Endometrial microvascular endothelial cells (primary cell): ENCODE measurements around the gene SPA17. TPM values are rescaled to one million over a fixed set of nuclear protein-coding genes. Genes with fewer than 3 reads are reported as not detected.

Experiments used
- in situ Hi-C: cut with HindIII; loops from 2 replicates; pipeline ENCODE4 v1.10.0; 2017; ENCODE audit warnings: low sequenced_read_pairs, low pct_unique_long_range_greater_than_20kb; ENCODE audit errors: inconsistent ontology term
- total RNA-seq: library from RNA; depleted of rRNA; stranded (reverse); fragments of >200 nt; gene quantifications from one replicate; pipeline ENCODE4 v1.2.3, GENCODE V29; 2015; ENCODE audit errors: inconsistent ontology term

Gene SPA17
- total RNA-seq: 16.8 TPM

DNA sequence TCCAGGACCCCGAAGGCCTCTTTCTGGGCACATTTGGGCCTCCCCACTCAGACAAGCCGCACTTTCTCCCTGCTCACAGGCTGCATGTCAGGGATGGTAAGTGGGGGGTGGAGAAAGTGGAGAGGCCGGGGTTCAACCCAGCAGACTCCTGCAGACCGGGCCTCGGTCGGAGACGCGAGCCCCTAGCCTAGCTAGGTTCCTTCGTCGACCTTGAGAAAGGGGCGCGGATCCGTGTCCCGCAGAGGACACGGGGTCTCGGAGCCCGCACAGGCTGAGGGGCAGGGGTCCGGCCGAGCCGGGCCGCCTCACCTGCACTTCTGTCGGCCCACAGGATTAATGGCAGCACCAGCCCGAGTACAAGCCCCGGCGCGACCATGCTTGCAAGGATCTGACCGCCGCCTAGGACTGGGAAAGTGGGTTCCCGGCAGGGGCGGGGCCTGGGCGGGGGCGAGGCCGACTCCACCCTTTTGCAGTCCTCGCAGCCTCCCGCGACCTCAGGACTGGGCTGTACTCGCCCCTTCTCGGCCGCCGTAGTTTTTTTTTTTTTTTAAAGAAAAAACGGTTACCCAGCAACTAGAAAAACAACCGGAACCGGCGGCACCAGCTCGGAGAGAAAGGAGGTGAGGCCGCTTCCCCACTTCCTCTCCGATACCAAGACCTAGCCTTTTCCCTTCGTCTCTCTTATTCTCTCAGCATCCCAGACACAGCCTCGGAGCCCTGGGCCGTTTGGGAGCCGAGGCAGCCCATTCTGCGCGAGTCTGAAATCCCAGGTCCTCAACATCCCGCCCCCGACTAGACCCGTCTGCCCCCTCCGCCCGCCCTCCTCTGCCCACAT lies at the start of gene SPA17, which contains the start of gene SIAE:
TSS of gene SPA17 (plus strand) at position 572 of the 835 bp plus-strand sequence. CDS start 1,361 bp downstream, outside the sequence.
TSS of gene SIAE (minus strand) at position 407 of the 835 bp plus-strand sequence. CDS start at position 376, 31 bp downstream.
- in situ Hi-C loops: no loop called here

DNA sequence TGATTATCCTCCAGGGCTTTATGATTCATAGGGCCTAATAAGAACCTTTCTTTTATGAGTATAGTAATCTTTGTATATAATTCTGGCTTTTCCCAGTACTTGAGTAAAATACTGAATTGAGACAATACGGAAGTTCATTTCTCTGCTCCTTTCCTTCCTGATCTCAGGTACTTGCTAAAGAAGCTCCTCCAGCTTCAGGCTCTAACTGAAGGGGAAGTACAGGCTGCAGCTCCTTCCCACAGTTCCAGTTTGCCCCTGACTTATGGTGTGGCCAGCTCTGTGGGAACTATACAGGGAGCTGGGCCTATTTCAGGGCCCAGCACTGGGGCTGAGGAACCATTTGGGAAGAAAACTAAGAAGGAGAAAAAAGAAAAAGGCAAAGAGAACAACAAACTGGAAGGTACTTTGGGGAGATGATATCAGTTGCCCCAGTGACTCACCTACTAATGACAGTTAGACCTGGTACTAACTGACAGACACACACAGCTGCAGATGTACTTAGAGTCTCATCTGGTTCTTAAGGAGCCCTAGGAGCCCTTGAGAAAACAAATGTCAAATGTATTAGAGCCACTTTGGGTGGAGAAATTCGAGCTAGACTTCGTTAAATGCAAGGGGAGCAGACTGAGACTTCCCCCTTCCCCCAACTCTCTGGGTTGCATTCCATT lies 48.1 kb upstream of the SPA17 start:
- in situ Hi-C loops: no loop called here

DNA sequence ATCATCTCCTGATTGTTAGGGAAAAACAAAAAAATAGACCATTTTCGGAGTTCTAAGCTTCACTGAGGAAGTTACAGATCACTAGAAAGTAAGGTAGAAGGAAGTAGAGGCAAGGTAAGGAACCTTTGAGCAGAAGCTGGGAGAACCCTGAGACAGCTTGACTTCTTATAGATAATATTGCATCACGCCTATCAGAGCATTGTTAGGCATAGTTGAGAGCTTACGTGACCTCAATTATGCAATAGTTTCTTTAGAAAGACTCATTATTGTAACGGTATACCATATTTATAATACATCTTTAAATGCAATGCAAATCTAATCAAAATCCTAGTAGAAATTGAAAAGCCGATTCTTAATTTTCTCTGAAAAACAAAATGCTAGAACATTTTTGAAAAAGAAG lies 46.2 kb upstream of the SPA17 start:
- in situ Hi-C loops: no loop called here

DNA sequence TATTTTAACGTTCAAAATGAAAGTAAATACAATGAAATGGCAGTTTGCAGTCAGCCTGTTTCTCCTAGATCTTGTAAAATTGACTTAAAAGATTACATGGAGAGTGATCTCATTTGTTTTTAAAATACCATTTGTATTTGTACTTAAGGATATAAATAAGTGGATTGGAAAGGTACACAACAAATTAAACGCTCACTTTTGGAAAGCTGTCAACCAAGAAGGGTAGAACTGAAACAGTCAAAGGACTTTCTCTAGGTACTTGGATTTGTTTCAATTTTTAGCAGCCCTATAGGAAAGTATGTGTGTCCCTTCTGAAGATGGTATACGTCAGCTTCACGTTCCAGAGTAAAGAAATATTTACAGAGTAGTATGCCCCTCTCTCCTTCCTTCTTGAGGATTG lies 43.7 kb upstream of the SPA17 start:
- in situ Hi-C loops: no loop called here

DNA sequence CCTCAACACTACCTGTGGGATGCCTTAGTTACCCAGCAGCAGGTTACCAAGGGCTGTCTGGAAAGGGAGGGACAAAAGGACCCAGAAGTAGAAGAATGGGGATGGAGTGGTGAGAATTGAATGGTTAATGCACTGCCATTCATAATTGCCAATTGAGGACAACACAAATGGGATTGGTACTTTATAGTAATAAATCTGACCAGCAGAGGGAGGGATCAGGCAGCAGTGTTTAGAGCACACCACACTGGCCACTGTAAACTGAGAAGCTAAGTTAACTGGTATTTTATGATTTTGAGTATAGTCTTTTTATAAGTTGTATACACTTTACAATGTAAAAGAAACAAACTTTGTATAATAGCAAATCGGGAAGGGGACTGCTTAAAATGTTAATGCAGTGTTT lies 40.3 kb upstream of the SPA17 start:
- in situ Hi-C loops: no loop called here

DNA sequence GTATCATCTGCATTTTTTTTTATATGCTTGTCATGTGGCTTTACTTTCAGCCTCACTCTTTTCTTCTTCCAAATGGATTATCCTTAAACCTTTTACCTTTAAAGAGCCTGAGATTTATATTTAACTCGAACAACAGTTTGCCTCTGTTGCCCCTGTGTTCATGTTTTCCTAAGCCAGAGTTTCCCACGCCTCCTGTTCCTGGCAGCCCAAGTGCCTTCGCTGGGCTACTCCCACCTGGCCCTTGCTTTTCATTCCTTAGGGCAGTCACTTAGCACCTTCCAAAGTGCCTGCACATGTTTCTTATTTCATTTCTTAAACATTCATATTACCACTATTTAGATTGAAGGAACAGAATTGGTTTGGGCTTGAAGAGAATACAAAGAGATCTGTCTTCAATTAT lies 37.8 kb upstream of the SPA17 start:
- in situ Hi-C loops: no loop called here

DNA sequence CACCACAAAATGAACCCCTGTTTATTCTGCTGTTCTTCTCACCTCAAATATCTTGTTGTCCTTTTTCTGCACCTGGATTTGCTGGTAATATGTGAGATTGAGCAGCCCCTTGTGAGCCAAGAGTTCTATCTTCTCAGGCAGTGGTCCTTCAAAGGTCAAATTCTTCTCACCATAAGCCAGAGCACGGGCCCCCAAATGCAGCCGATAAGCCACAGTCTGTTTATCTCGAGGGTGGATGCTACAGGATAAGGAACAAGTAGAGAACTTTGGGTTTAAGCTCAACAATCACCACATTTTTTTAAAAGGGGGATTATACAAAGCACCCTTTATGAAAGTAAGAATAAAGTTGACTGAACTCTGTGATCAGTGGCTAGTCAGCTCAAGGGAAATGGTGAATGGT lies 35.2 kb upstream of the SPA17 start:
- in situ Hi-C loops: no loop called here

DNA sequence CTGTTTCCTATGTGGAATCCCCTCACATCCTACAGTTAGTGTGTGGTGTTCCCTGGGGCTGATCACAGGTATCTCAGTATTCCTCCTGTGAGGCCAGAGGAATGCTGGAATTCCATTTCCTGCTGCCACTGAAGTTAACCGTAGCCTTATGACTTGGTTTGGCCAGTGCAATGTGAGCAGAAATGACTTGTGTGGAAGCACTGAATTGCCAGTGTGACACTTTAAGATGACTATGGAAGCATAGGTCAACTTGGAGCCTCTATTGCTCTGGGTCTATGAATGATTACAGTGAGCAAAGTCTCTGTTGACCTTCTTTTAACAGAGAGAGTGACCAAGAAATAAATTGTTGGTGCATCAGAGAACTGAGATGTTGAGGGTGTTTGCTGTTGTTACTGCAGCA lies 34.5 kb upstream of the SPA17 start:
- in situ Hi-C loops: no loop called here

DNA sequence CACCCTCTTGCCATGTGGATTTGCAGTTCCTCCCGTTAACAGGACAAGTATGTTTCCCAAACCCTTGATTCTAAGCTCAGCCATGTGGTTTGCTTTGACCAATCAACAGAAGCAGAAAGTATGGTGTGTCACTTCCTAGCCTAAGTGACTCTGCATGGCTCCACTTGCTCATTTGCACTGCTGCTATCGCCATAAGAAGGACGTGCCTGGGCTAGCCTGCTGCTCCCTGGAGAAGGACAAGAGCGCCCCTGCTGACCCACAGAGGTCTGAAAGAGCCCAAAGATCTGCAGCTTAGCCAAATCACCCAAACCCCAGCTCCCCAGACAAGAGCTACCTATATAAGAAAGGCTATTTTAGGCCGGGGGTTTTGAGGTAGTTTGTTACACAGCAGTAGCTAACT lies 33.0 kb upstream of the SPA17 start:
- in situ Hi-C loops: no loop called here

DNA sequence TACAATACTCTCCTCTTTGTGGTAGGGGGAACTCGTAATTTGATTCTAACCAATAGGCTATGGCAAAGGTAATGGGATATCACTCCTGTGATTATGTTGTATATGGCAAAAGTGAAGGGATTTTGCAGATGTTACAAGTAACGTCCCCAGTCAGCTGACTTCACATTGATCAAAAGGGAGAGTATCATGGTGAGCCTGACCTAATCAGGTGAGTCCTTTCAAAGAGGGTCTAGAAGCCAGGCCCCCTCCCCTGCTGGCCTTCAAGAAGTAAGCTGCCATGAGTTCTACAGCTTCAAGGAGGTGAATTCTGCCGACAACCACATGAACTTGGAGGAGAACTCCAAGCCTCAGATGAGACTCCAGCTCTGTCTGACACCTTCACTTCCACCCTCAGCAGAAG lies 31.1 kb upstream of the SPA17 start:
- in situ Hi-C loops: no loop called here

DNA sequence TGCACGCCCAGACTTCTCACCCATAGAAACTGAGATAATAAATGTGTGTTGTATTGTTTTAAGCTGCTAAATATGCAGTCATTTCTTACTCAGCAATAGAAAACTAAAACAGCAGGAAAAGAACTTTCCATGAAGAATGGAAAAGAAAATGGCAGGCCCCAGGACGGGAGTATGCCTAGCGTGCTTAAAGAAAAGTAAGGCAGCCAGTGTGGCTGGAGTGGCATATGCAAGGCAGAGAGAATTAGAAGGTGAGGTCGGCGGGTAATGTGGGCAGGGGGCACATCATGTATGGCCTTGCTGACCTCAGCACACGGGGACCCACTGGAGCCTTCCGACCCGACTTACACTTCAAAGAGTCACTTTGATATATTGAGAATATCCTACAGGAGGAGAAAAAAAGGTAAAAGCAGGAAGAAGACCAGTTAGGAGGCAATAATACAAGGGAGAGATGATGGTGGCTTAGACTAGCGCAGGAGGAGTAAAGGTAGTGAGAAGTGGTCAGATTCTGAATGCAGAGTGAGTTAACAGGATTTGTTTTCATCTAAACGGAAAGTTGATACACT lies 30.6 kb upstream of the SPA17 start:
- in situ Hi-C loops: no loop called here

DNA sequence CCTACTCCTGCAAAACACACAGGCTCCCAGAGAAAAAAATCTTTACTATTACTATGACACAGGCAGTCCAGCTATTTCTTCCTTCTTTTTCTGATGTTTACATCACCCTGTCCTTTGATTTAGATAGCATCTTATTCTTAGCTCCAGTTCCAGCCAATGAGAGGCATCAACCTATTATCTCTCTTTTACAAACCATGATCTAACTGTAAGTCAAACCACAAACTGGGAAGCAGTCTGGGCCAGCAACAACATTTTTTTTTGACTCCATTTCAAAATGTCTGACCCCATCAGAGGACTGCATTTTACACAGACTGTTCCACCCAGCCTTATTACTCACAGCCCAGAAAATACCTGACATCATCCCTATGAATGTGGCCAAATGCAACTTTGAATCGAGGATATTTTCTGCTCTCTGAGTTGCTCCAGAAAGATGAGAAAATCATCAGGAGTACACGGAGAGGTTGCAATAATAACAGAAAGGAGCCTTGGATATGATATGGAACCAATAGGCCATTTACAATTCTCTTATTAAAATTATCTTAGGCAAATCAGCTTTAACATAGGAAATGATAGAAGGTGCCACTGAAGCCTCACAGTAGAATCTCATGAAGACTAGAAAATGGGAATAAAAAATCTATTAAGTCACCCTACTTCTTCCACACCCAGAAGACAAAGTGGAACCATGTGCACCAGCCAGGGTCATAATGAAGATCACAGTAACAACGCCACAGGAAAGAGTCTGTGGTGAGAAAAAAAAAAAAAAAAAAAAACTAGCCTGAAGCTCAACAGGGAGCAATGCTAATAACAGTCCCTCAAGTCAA lies 29.9 kb upstream of the SPA17 start:
- in situ Hi-C loops: no loop called here

DNA sequence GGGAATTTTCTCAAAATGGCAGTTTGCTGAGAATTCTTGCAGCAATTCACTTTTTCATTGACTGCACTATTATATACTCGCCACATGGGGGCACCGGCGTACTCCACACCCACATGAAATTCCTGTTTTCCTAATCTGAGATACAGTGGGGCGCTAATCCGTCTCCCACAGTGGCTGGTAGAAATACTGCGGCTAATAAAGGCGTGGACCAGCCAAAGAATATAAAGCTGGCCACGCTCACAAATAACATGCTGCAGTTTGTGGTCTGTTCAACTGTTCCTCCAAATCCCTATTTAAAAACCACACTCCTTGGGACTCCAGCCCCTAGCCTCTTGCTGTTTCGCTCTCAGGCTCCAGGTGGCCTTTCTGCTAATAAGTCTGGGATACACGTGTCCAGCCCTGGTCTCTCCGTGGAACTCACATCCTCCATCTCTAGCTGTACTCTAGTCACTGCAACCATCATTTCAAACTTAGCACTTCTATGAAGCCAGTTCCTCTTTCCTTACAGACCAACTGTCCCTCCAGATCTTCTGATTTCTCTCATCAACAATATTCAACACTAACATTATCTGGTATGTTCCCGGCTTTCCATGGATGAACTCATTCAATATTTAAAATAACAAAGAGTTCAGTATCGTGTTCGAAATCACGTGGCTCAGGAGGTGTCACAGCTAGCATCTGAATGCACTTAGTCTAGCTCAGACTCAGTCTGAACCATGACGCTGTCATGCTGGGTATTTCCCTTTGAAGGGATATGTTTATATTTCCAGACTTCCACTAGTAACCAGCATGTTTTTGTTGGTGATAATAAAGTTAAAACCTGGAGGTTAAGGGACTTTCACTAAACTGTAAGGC lies 29.1 kb upstream of the SPA17 start:
- in situ Hi-C loops: no loop called here

DNA sequence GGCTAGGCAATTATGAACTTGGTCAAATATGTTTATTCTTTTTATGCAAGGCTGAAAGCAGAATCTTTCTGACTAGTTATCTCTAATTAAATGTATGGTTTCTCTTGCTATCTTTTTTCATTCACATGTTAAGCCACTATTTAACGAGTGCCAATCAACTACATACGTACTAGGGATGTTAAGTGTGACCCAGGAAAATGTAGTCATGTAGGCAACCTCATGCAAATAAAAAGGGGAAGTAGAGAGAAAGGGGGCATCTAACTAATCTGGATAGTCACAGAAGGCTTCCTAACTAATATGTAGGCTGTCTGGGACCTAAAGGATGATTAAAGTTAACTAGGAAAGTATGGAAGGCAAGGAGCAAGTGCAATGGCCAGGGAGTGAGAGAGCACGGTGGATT lies 27.6 kb upstream of the SPA17 start:
- in situ Hi-C loops: no loop called here

DNA sequence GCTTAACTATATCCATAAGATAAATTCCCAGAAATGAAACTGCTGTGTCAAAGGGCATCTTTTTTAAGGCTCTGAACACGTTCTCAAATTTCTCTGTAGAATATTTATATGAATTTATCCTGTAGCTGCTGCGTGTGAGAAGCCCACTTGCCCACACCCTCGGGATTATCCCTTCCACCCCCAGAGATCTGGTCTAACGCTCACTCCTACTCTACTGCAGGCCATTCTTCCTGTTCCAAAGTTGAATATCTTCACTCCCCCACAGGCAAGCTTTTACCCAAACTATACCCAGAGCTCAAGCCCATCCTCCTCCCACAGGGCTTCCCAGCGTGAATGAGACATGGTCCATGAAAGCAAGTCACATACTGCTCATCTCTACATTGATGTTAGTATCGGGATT lies 25.1 kb upstream of the SPA17 start:
- in situ Hi-C loops: no loop called here

DNA sequence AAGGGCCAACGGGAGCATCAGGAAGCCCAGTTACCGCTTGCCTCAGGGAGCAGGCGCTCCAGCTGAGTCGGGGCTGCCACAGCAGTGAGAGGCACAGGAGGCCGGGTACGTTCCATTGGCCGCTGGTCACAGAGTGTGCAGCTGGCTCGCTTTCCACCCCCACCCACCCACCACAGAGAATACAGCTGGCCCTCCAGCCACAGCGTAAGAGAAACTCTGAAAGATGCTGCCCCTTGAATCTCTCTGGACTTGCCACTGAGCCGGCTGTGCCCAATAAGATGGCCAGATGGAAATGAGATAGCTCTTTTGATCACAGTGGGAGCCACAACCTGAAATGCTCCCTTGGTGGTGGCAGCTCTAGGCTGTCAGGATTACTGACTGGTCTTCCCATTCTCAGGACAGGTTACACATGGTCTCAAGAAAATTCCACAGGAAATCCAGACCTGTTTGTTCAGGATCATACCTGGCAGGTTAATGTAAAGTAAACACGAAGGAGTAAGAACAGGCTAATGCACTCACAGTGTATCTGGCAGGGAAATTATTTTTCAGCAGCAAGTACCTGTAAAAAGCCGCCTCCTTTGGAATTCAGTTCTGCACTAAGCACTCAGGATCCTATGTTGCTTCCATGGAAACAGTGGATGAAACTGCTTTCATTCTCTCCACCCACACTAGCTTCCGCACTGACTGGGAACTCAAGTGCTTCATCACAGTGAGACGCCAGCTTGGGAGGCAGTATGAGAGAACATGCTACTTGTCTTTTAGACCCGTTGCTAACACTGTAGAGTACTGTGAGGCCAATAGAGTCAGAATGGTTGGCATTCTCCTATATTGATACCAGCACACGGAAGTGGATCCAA lies 16.7 kb upstream of the SPA17 start:
- in situ Hi-C loops: no loop called here

DNA sequence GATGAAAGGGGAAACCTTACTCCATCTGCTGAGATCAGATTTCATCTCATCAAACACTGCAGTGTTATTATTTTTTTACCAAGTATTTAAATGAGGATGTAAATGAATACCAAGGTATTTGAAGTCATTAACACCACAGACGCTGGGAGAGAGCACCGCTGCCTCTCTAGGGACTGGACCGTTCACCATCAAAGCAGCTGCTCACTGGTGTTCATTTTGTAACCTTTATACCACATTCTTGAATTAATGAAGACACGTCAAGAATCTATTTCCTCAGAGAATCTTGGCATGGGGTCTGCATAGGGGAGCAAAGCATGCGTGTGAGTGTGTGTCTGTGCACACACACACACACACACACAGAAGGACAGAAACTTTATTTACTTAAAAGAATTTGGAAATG lies 15.8 kb upstream of the SPA17 start:
- in situ Hi-C loops: no loop called here

DNA sequence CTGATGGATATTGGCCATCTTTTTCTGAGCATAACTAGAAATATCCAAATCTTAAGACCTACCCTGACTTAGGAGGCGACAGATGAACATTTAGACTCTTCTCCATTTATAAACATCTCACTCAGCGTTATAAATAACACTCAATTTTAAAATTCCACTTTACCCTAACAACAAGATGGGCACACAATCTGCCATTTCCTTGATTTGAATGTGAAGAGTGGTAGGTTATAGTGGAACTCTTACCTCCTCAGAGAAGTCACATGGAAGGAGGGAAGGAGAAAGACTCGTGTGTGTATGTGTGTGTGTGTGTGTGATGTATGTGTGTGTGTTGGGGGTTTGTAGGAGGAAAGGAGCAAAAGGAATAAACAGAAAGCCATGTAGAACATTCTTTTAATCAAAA lies 15.2 kb upstream of the SPA17 start:
- in situ Hi-C loops: no loop called here
